Uterus (tissue), 4 donors: Measurements from ENCODE around the gene PLSCR5. TPM values are rescaled to one million over a fixed set of nuclear protein-coding genes. Genes with fewer than 3 reads are reported as not detected.

Experiments used
- DNase-seq, 2 donors: peaks; one replicate each; pipeline ENCODE4 v3.0.0-alpha.2; 2019 to 2020
- H3K27ac ChIP-seq, 2 donors: fragments of 200-600 bp; sonication (generic); 1 replicate in 1 of 2; 2 replicates in 1 of 2; pipeline ENCODE4 v1.5.1; 2016 to 2018
- H3K27me3 ChIP-seq, 2 donors: fragments of 200-600 bp; sonication (generic); one replicate each; pipeline ENCODE4 v1.5.1; 2018 to 2019; ENCODE audit warnings: control low read depth in 1 of 2
- H3K36me3 ChIP-seq, 2 donors: fragments of 200-600 bp; sonication (generic); one replicate each; pipeline ENCODE4 v1.5.1; 2019; ENCODE audit warnings: control low read depth in 1 of 2
- H3K4me1 ChIP-seq, 2 donors: fragments of 200-600 bp; sonication (generic); one replicate each; pipeline ENCODE4 v1.5.1; 2018 to 2019; ENCODE audit warnings: control low read depth in 1 of 2
- H3K4me3 ChIP-seq, 2 donors: fragments of 200-600 bp; sonication (generic); 1 replicate in 1 of 2; 2 replicates in 1 of 2; pipeline ENCODE4 v1.5.1; 2018 to 2019; ENCODE audit warnings: mild to moderate bottlenecking in 1 of 2
- H3K9me3 ChIP-seq, 2 donors: fragments of 200-600 bp; sonication (generic); one replicate each; pipeline ENCODE4 v1.5.1; 2019; ENCODE audit warnings: control low read depth in 1 of 2
- CTCF ChIP-seq, 4 experiments: fragments of 200-600 bp in 2 of 4; fragments of 450-650 bp in 2 of 4; sonication (generic) in 2 of 4; IDR thresholded peaks; one replicate each; pipeline ENCODE4 v1.5.1; 2016 to 2019; ENCODE audit warnings: antibody characterized with exemption in 4 of 4, mild to moderate bottlenecking in 2 of 4, moderate library complexity in 1 of 4
- POLR2A ChIP-seq, 2 donors: fragments of 450-650 bp; IDR thresholded peaks; one replicate each; pipeline ENCODE4 v1.6.1; 2016; ENCODE audit warnings: antibody characterized with exemption in 2 of 2, mild to moderate bottlenecking in 1 of 2, moderate library complexity in 1 of 2
- intact Hi-C: fragments of 100-400 bp; cut with DNase I; formaldehyde crosslinking; loops from one replicate; pipeline ENCODE4 v1.15.1; 2023; ENCODE audit warnings: low total_unique reads
- total RNA-seq, 4 donors: library from RNA; depleted of rRNA in 3 of 4; stranded (reverse); fragments of >200 nt in 3 of 4; gene quantifications; one replicate each; pipeline versions ENCODE4 v1.1.0 to v1.2.4, GENCODE V29; 2014 to 2023
- donor health status: DM: yes; HTN: yes; CAD: no.

Gene PLSCR5
- total RNA-seq, 4 donors from 2014 or later: not detected

- no peaks in the 10 kb centered on the region for H3K27me3 ChIP-seq
- DNase-seq: no peak
- TF ChIP-seq CTCF (IDR thresholded peaks at IDR 0.05) (no peak), POLR2A (IDR thresholded peaks at IDR 0.05) (no peak)
- H3K27ac ChIP-seq: no peak overlapping the region
- no peaks in the 10 kb centered on the region for H3K36me3 ChIP-seq
- intact Hi-C loops: no loop called here
- no peaks in the 10 kb centered on the region for H3K9me3 ChIP-seq
- no peak overlapping the region for H3K4me3 ChIP-seq
- no peaks in the 10 kb centered on the region for H3K4me1 ChIP-seq
Observed at GRCh38 chr3:146640361-146640760, 35.2 kb upstream of the PLSCR5 start.

- Histone ChIP-seq H3K27ac (no peak overlapping the region), H3K9me3 (no peaks in the 10 kb centered on the region), H3K36me3 (no peaks in the 10 kb centered on the region), H3K4me3 (no peak overlapping the region), H3K27me3 (no peaks in the 10 kb centered on the region), H3K4me1 (no peaks in the 10 kb centered on the region)
- no peak for DNase-seq
- peak in 1 of 4 experiments; percentile 30 for TF ChIP-seq CTCF (IDR thresholded peaks at IDR 0.05)
- TF ChIP-seq POLR2A (IDR thresholded peaks at IDR 0.05): no peak
- intact Hi-C loops: no loop called here
Observed at GRCh38 chr3:146638718-146639117, 33.6 kb upstream of the PLSCR5 start.

- Histone ChIP-seq H3K9me3 (no peaks in the 10 kb centered on the region), H3K36me3 (no peaks in the 10 kb centered on the region), H3K4me1 (no peaks in the 10 kb centered on the region), H3K27ac (no peak overlapping the region), H3K27me3 (no peaks in the 10 kb centered on the region), H3K4me3 (no peak overlapping the region)
- no peak for DNase-seq
- intact Hi-C loops: no loop called here
- no peak for TF ChIP-seq CTCF (IDR thresholded peaks at IDR 0.05)
- TF ChIP-seq POLR2A (IDR thresholded peaks at IDR 0.05): no peak
Observed at GRCh38 chr3:146637871-146638270, 32.7 kb upstream of the PLSCR5 start.

- Histone ChIP-seq H3K27ac (no peak overlapping the region), H3K36me3 (no peaks in the 10 kb centered on the region), H3K4me1 (no peaks in the 10 kb centered on the region), H3K4me3 (no peak overlapping the region), H3K9me3 (no peaks in the 10 kb centered on the region), H3K27me3 (no peaks in the 10 kb centered on the region)
- DNase-seq: no peak
- intact Hi-C loops: no loop called here
- TF ChIP-seq CTCF (IDR thresholded peaks at IDR 0.05) (no peak), POLR2A (IDR thresholded peaks at IDR 0.05) (no peak)
Observed at GRCh38 chr3:146636881-146637280, 31.7 kb upstream of the PLSCR5 start.

- no peak for DNase-seq
- Histone ChIP-seq H3K27me3 (no peaks in the 10 kb centered on the region), H3K36me3 (no peaks in the 10 kb centered on the region), H3K4me3 (no peak overlapping the region), H3K9me3 (no peaks in the 10 kb centered on the region), H3K4me1 (no peaks in the 10 kb centered on the region), H3K27ac (no peak overlapping the region)
- TF ChIP-seq CTCF (IDR thresholded peaks at IDR 0.05): no peak
- no peak for TF ChIP-seq POLR2A (IDR thresholded peaks at IDR 0.05)
- intact Hi-C loops: no loop called here
Observed at GRCh38 chr3:146634346-146634745, 29.2 kb upstream of the PLSCR5 start.
